Stimulated activated CD4-positive, alpha-beta T cell treated with anti-CD3 and anti-CD28 coated beads, Interleukin-15, amount 100 ng/mL, for 48 hours (primary cell): ENCODE results near the gene RPRD1A.
"Not testable (repeated sequence)": the region's sequence is repeated elsewhere in the genome, so short reads cannot be mapped to it uniquely, and the experiment has no call there.

Source experiments
- DNase-seq, 2 donors: peaks; one replicate each; pipeline ENCODE4 v3.0.0-alpha.2; 2020; ENCODE audit warnings: low read depth in 2 of 2

RPRD1A gene

GRCh38 chr18:36067055-36067957 lies at the start of gene RPRD1A:
RPRD1A (minus strand) TSS chr18:36067559; CDS start chr18:36067404, 155 bp downstream.
- DNase-seq = peak; percentile 96 to 98

GRCh38 chr18:36116771-36117170 lies 49.4 kb upstream of the RPRD1A start:
- DNase-seq = not testable (repeated sequence)

- no peak for DNase-seq
Observed at GRCh38 chr18:36114738-36115137, 47.4 kb upstream of the RPRD1A start.

- no peak for DNase-seq
Observed at GRCh38 chr18:36114251-36114650, 46.9 kb upstream of the RPRD1A start.

- DNase-seq = no peak
Observed at GRCh38 chr18:36112302-36112701, 44.9 kb upstream of the RPRD1A start.

GRCh38 chr18:36109737-36110136 lies 42.4 kb upstream of the RPRD1A start:
- DNase-seq = no peak

GRCh38 chr18:36108601-36109000 lies 41.2 kb upstream of the RPRD1A start:
- DNase-seq = no peak

GRCh38 chr18:36108196-36108595 lies 40.8 kb upstream of the RPRD1A start:
- no peak for DNase-seq

- DNase-seq = no peak
Observed at GRCh38 chr18:36107477-36107876, 40.1 kb upstream of the RPRD1A start.

GRCh38 chr18:36104749-36105148 lies 37.4 kb upstream of the RPRD1A start:
- no peak for DNase-seq

GRCh38 chr18:36101943-36102342 lies 34.6 kb upstream of the RPRD1A start:
- DNase-seq = no peak

GRCh38 chr18:36099311-36099710 lies 32.0 kb upstream of the RPRD1A start:
- DNase-seq = no peak

GRCh38 chr18:36096955-36097354 lies 29.6 kb upstream of the RPRD1A start:
- no peak for DNase-seq

GRCh38 chr18:36095936-36096519 lies 28.7 kb upstream of the RPRD1A start:
- DNase-seq = no peak

GRCh38 chr18:36094431-36094830 lies 27.1 kb upstream of the RPRD1A start:
- DNase-seq = no peak

GRCh38 chr18:36092116-36092515 lies 24.8 kb upstream of the RPRD1A start:
- DNase-seq = not testable (repeated sequence)

GRCh38 chr18:36089001-36089400 lies 21.6 kb upstream of the RPRD1A start:
- DNase-seq = no peak

GRCh38 chr18:36088256-36088655 lies 20.9 kb upstream of the RPRD1A start:
- DNase-seq = no peak

- DNase-seq = no peak
Observed at GRCh38 chr18:36086186-36086585, 18.8 kb upstream of the RPRD1A start.

- no peak for DNase-seq
Observed at GRCh38 chr18:36085195-36085594, 17.8 kb upstream of the RPRD1A start.

- no peak for DNase-seq
Observed at GRCh38 chr18:36083729-36084128, 16.4 kb upstream of the RPRD1A start.

GRCh38 chr18:36081118-36081517 lies 13.8 kb upstream of the RPRD1A start:
- DNase-seq = not testable (repeated sequence)
